ENCODE data around the gene COBL. TPM values are rescaled to one million over a fixed set of nuclear protein-coding genes. Genes with fewer than 3 reads are reported as not detected.

The COBL gene
- total RNA-seq, 1 experiment from 2014 or later = 52.3 TPM

DNA sequence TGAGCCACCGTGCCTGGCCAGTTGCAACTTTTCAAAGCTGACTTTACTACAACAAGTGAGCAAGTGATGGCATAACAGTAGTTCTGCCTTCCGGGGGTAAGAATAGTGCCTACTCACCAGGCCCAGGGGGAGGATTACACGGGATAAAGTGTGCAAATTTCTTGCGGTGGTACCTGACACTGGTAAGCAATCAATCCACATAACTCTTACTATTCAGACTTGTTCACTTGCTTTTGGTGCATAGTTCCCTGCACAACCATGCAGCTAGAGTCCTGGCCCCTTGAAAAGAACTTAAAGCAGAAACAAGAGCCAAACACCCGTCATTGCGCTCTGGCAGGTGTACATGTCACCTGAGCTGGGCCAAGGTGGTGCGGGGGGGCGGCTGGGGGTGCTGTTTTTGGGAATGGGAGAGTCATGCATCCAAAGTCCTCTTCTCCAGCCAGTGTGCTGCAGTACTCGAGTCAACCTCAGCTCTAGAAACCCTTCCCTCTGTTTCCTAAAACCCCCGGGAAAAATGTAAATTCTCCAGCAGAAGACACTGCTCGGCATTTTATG is 5.4 kb upstream of the COBL start:
- Histone ChIP-seq H3K4ac (ENCODE audit: low read depth, low read length) (no peak overlapping the region), H3K79me2 (ENCODE audit: insufficient read depth, low read length) (no peaks in the 10 kb centered on the region), H3T11ph (ENCODE audit: low read length) (no peak overlapping the region), H2BK12ac (ENCODE audit: insufficient read length, low read depth, low read length) (no peak overlapping the region), H3K14ac (ENCODE audit: insufficient read depth, low read length) (no peak overlapping the region), H3K27me3 (ENCODE audit: insufficient read depth, low read length) (no peaks in the 10 kb centered on the region; the same call in 1 of the 2 replicates), H4K20me1 (ENCODE audit: control insufficient read depth, insufficient read depth, insufficient read length) (no peaks in the 10 kb centered on the region), H3K9me3 (ENCODE audit: control insufficient read depth, low read depth, low read length) (no peaks in the 10 kb centered on the region), H4K5ac (ENCODE audit: insufficient read length, low read depth, low read length) (no peak overlapping the region), H3K9ac (ENCODE audit: extremely low read depth, insufficient read length, low read length) (no peak overlapping the region), H3K79me1 (ENCODE audit: insufficient read depth, low read depth, low read length, poor library complexity, severe bottlenecking) (no peaks in the 10 kb centered on the region), H3K23me2 (ENCODE audit: insufficient read length, low read depth, low read length, poor library complexity, severe bottlenecking) (peaks cover 9% of the 10 kb centered on the region), H2BK20ac (ENCODE audit: low read depth, low read length, poor library complexity, severe bottlenecking) (no peak overlapping the region), H2AFZ (ENCODE audit: low read length) (no peak overlapping the region), H4K91ac (ENCODE audit: insufficient read length, low read depth, low read length) (no peak overlapping the region), H2BK120ac (ENCODE audit: low read depth, low read length, poor library complexity, severe bottlenecking) (no peak overlapping the region), H3K4me1 (ENCODE audit: insufficient read depth, low read length) (peaks cover 16% of the 10 kb centered on the region; the same call in 1 of the 2 replicates), H3K4me2 (ENCODE audit: insufficient read depth, insufficient read length, low read length) (no peak overlapping the region), H3K27ac (ENCODE audit: insufficient read length, low read depth, low read length) (no peak overlapping the region), H3K23ac (ENCODE audit: insufficient read length, low read depth, low read length) (no peak overlapping the region), H2AK5ac (ENCODE audit: insufficient read length, low read length) (no peak overlapping the region), H3K18ac (ENCODE audit: insufficient read length, low read depth, low read length) (no peak overlapping the region), H2BK15ac (ENCODE audit: low read depth, low read length) (no peak overlapping the region), H2BK5ac (ENCODE audit: insufficient read length, low read length) (no peak overlapping the region), H3K56ac (ENCODE audit: insufficient read length, low read depth, low read length) (no peak overlapping the region), H4K8ac (replicated peaks; ENCODE audit: insufficient read length, low read depth, low read length) (no peak overlapping the region)
- Mint-ChIP-seq H3K27me3 (ENCODE audit: low read depth) (peaks cover 10% of the 10 kb centered on the region), H3K27ac (0 out of 7 replicates have a peak overlapping the region, but pooled peaks of 2 of the 3 experiments have one; percentile 21 to 80), H3K4me1 (peaks cover 68 to 73% of the 10 kb centered on the region in 2 experiments), H3K9me3 (no peaks in the 10 kb centered on the region; a peak in 1 of 5 replicates), H3K4me3 (no peak overlapping the region), H3K36me3 (ENCODE audit: insufficient read depth in 1 of 3, low read depth in 3 of 3) (no peaks in the 10 kb centered on the region; a peak in 1 of 7 replicates)
- TF ChIP-seq, protein P1, sequence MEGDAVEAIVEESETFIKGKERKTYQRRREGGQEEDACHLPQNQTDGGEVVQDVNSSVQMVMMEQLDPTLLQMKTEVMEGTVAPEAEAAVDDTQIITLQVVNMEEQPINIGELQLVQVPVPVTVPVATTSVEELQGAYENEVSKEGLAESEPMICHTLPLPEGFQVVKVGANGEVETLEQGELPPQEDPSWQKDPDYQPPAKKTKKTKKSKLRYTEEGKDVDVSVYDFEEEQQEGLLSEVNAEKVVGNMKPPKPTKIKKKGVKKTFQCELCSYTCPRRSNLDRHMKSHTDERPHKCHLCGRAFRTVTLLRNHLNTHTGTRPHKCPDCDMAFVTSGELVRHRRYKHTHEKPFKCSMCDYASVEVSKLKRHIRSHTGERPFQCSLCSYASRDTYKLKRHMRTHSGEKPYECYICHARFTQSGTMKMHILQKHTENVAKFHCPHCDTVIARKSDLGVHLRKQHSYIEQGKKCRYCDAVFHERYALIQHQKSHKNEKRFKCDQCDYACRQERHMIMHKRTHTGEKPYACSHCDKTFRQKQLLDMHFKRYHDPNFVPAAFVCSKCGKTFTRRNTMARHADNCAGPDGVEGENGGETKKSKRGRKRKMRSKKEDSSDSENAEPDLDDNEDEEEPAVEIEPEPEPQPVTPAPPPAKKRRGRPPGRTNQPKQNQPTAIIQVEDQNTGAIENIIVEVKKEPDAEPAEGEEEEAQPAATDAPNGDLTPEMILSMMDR (conservative IDR thresholded peaks at IDR 0.05) = no peak
- WGBS (ENCODE audit: extremely low coverage, insufficient read length, low lambda C conversion rate) = no CpG with 5 or more reads among the region's 11 CpGs
- DNase-seq = no peak

All from H9 (cell line).